ENCODE measurements around the gene TMEM81. TPM values are rescaled to one million over a fixed set of nuclear protein-coding genes. Genes with fewer than 3 reads are reported as not detected.

Gene TMEM81
- total RNA-seq, 1 donor from 2014 or later, result 3.7 TPM

DNA sequence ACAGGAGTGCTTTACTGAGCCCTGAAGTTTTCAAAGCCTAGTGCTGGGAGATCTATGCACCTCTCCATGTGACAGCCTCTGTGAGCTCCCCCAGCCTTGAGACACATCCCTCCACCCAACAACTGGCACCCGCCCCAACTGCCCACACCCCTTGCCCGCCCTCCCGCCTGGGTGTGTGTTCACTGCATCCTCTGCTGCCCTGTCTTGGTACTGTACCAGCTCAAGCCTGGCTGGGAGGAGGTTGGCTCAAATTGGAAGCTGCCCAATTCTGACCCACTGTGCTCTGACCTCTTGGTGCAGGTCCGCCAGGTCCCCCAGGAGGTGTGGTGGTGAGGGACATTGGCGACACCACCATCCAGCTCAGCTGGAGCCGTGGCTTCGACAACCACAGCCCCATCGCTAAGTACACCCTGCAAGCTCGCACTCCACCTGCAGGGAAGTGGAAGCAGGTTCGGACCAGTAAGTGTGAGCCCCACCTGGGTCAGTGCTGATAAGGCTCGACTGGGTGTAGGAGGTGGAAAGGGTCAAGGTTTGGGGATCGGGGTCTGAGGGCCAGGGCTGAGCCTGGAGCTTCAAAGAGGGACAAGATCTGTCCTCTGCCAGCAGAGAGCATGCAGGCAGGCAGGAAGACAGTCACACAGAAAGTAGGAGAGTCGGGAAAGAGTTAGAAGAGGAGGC lies 18.0 kb downstream of the TMEM81 start:
- H3K27me3 Mint-ChIP-seq (ENCODE audit: low read depth), result peaks cover 3% of the 10 kb centered on the region

DNA sequence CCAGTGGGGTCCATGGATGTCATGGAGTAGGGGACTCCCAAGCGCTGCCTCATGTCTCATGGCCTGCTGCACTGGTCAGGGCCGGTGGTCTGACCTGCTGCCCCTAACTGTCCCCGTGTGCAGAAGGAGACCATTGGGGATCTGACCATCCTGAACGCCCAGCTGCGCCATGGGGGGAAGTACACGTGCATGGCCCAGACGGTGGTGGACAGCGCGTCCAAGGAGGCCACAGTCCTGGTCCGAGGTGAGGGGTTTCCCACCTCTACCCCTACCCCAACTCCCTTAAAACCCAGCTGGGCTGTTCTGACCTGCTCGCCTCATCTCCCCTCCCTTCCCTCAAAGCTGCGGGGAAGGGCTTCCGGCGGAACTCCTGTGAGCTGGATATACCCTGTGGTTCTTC lies 18.6 kb downstream of the TMEM81 start:
- Mint-ChIP-seq H3K27me3 (ENCODE audit: low read depth) (peaks cover 3% of the 10 kb centered on the region), H3K36me3 (ENCODE audit: low read depth) (no peaks in the 10 kb centered on the region), H3K4me1 (ENCODE audit: low read depth) (peaks cover 8% of the 10 kb centered on the region), H3K27ac (ENCODE audit: unreplicated experiment) (no peak overlapping the region), H3K4me3 (ENCODE audit: unreplicated experiment) (no peak overlapping the region), H3K9me3 (ENCODE audit: low read depth) (no peaks in the 10 kb centered on the region)
- peak; percentile 84 for DNase-seq (ENCODE audit: low spot score)
- TF ChIP-seq, protein P1, sequence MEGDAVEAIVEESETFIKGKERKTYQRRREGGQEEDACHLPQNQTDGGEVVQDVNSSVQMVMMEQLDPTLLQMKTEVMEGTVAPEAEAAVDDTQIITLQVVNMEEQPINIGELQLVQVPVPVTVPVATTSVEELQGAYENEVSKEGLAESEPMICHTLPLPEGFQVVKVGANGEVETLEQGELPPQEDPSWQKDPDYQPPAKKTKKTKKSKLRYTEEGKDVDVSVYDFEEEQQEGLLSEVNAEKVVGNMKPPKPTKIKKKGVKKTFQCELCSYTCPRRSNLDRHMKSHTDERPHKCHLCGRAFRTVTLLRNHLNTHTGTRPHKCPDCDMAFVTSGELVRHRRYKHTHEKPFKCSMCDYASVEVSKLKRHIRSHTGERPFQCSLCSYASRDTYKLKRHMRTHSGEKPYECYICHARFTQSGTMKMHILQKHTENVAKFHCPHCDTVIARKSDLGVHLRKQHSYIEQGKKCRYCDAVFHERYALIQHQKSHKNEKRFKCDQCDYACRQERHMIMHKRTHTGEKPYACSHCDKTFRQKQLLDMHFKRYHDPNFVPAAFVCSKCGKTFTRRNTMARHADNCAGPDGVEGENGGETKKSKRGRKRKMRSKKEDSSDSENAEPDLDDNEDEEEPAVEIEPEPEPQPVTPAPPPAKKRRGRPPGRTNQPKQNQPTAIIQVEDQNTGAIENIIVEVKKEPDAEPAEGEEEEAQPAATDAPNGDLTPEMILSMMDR (IDR thresholded peaks at IDR 0.05), result no peak

More for the DNA sequence above, 18.0 kb downstream of the TMEM81 start:
- no peaks in the 10 kb centered on the region for H3K36me3 Mint-ChIP-seq (ENCODE audit: low read depth)
- DNase-seq (ENCODE audit: low spot score), result peak; percentile 77
- TF ChIP-seq, protein P1 (IDR thresholded peaks at IDR 0.05), result peak; percentile 40
- no peak overlapping the region for H3K4me3 Mint-ChIP-seq (ENCODE audit: unreplicated experiment)
- no peaks in the 10 kb centered on the region for H3K9me3 Mint-ChIP-seq (ENCODE audit: low read depth)
- H3K27ac Mint-ChIP-seq (ENCODE audit: unreplicated experiment), result no peak overlapping the region
- H3K4me1 Mint-ChIP-seq (ENCODE audit: low read depth), result peaks cover 8% of the 10 kb centered on the region

DNA sequence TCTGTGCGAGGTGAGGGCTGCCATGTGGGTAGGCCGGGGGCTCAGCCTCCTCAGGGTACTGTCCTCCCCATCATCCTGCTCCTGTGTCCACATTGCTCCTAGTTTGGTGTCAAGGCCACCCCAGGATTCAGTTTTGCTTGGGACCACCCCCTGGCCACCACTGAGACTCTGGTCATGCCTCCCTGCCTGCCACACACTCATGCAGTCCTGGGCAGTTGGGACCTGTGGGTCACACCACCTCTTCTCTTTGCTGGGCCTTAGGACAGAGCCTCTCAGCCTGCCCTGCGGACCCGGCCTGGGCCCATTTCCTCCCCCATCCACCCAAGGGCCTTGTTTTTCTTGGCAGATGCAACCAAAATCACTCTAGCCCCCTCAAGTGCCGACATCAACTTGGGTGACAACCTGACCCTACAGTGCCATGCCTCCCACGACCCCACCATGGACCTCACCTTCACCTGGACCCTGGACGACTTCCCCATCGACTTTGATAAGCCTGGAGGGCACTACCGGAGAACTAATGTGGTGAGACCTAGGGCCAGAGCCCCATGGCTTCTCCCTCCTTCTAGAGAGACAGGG lies 19.4 kb downstream of the TMEM81 start:
- no peak overlapping the region for H3K27ac Mint-ChIP-seq (ENCODE audit: unreplicated experiment)
- H3K36me3 Mint-ChIP-seq (ENCODE audit: low read depth), result no peaks in the 10 kb centered on the region
- H3K9me3 Mint-ChIP-seq (ENCODE audit: low read depth), result no peaks in the 10 kb centered on the region
- H3K27me3 Mint-ChIP-seq (ENCODE audit: low read depth), result peaks cover 3% of the 10 kb centered on the region
- H3K4me3 Mint-ChIP-seq (ENCODE audit: unreplicated experiment), result no peak overlapping the region
- DNase-seq (ENCODE audit: low spot score), result peak; percentile 50
- H3K4me1 Mint-ChIP-seq (ENCODE audit: low read depth), result peaks cover 8% of the 10 kb centered on the region
- TF ChIP-seq, protein P1 (IDR thresholded peaks at IDR 0.05), result no peak

DNA sequence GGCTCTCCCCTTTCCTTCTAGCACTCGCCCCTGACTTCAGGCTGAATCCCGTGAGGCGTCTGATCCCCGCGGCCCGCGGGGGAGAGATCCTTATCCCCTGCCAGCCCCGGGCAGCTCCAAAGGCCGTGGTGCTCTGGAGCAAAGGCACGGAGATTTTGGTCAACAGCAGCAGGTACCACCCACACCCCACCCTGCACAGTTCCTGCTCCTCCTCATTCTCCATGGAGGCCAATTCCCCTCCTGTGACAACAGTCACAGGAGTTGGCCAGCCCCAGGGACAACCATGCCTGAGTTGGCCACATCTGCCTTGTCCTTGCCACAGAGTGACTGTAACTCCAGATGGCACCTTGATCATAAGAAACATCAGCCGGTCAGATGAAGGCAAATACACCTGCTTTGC lies 20.0 kb downstream of the TMEM81 start:
- peak; percentile 62 for DNase-seq (ENCODE audit: low spot score)
- no peak overlapping the region for H3K27ac Mint-ChIP-seq (ENCODE audit: unreplicated experiment)
- no peaks in the 10 kb centered on the region for H3K9me3 Mint-ChIP-seq (ENCODE audit: low read depth)
- peaks cover 8% of the 10 kb centered on the region for H3K4me1 Mint-ChIP-seq (ENCODE audit: low read depth)
- TF ChIP-seq, protein P1 (IDR thresholded peaks at IDR 0.05), result no peak
- no peak overlapping the region for H3K4me3 Mint-ChIP-seq (ENCODE audit: unreplicated experiment)
- H3K27me3 Mint-ChIP-seq (ENCODE audit: low read depth), result peaks cover 3% of the 10 kb centered on the region
- no peaks in the 10 kb centered on the region for H3K36me3 Mint-ChIP-seq (ENCODE audit: low read depth)

DNA sequence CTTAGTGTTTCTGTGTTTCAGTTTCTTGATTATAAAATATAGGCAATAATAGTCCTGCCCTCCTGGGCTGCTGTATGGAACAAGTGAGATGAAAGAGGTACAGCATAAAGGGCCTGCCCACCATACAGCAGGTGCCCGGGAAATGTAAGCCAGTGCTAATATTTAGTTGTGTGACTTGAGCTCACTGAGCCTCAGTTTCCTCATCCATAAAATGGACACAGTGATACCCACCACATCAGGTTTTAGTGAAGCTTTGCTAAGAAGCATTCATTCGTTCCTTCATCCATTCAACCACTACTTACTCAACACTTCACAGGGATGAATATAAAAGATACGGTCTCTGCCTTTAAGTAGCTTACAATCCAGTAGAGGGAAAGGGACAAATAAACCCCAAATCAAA lies 21.4 kb downstream of the TMEM81 start:
- DNase-seq (ENCODE audit: low spot score), result no peak
- Mint-ChIP-seq H3K27ac (ENCODE audit: unreplicated experiment) (no peak overlapping the region), H3K4me3 (ENCODE audit: unreplicated experiment) (no peak overlapping the region), H3K4me1 (ENCODE audit: low read depth) (no peaks in the 10 kb centered on the region), H3K9me3 (ENCODE audit: low read depth) (no peaks in the 10 kb centered on the region), H3K36me3 (ENCODE audit: low read depth) (no peaks in the 10 kb centered on the region), H3K27me3 (ENCODE audit: low read depth) (peaks cover 3% of the 10 kb centered on the region)
- TF ChIP-seq, protein P1 (IDR thresholded peaks at IDR 0.05), result no peak

Data from chondrocyte (in vitro differentiated cells).